T-helper 9 cell (primary cell): ENCODE data around the gene PPARGC1A.

Experiments used
- DNase-seq: peaks from one replicate; pipeline ENCODE4 v3.0.0-alpha.2; 2020
- total RNA-seq, 2 donors: gene quantifications; one replicate each; lab custom pipeline; 2026; lab: John Stamatoyannopoulos, UW

Gene PPARGC1A
- total RNA-seq, result 0 to 0.14 reads per million in 2 donors

GRCh38 chr4:23889814-23890341 lies at the start of gene PPARGC1A:
PPARGC1A (minus strand) TSS chr4:23890047; CDS start chr4:23889957, 90 bp downstream.
- DNase-seq, result no peak

- DNase-seq, result no peak
Measured at GRCh38 chr4:23938796-23939195, 48.9 kb upstream of the PPARGC1A start.

GRCh38 chr4:23937173-23937572 lies 47.3 kb upstream of the PPARGC1A start:
- no peak for DNase-seq

- DNase-seq, result no peak
Measured at GRCh38 chr4:23934915-23935314, 45.1 kb upstream of the PPARGC1A start.

GRCh38 chr4:23934223-23934622 lies 44.4 kb upstream of the PPARGC1A start:
- DNase-seq, result no peak

GRCh38 chr4:23932901-23933308 lies 43.1 kb upstream of the PPARGC1A start:
- no peak for DNase-seq

- DNase-seq, result no peak
Measured at GRCh38 chr4:23932186-23932585, 42.3 kb upstream of the PPARGC1A start.

GRCh38 chr4:23931489-23931830 lies 41.6 kb upstream of the PPARGC1A start:
- DNase-seq, result no peak

- DNase-seq, result no peak
Measured at GRCh38 chr4:23930750-23931488, 41.1 kb upstream of the PPARGC1A start.

- no peak for DNase-seq
Measured at GRCh38 chr4:23929248-23929647, 39.4 kb upstream of the PPARGC1A start.

GRCh38 chr4:23924556-23924955 lies 34.7 kb upstream of the PPARGC1A start:
- no peak for DNase-seq

- DNase-seq, result no peak
Measured at GRCh38 chr4:23923840-23924239, 34.0 kb upstream of the PPARGC1A start.

GRCh38 chr4:23923141-23923540 lies 33.3 kb upstream of the PPARGC1A start:
- no peak for DNase-seq

- DNase-seq, result no peak
Measured at GRCh38 chr4:23922541-23923111, 32.8 kb upstream of the PPARGC1A start.

GRCh38 chr4:23922013-23922412 lies 32.2 kb upstream of the PPARGC1A start:
- DNase-seq, result no peak

GRCh38 chr4:23921447-23921845 lies 31.6 kb upstream of the PPARGC1A start:
- no peak for DNase-seq

- DNase-seq, result no peak
Measured at GRCh38 chr4:23920716-23921446, 31.0 kb upstream of the PPARGC1A start.

GRCh38 chr4:23920296-23920695 lies 30.4 kb upstream of the PPARGC1A start:
- DNase-seq, result no peak

GRCh38 chr4:23916282-23916681 lies 26.4 kb upstream of the PPARGC1A start:
- no peak for DNase-seq

GRCh38 chr4:23915459-23916132 lies 25.7 kb upstream of the PPARGC1A start:
- no peak for DNase-seq

- DNase-seq, result no peak
Measured at GRCh38 chr4:23911675-23912455, 22.0 kb upstream of the PPARGC1A start.

- DNase-seq, result no peak
Measured at GRCh38 chr4:23909671-23910070, 19.8 kb upstream of the PPARGC1A start.
